Smooth muscle cell of the brain vasculature (primary cell): ENCODE measurements around the gene AMER3.

Source experiments
- DNase-seq: peaks from one replicate; pipeline ENCODE4 v3.0.0-alpha.2; 2012; ENCODE audit warnings: low read depth, low spot score

Gene AMER3

GRCh38 chr2:130756053-130756873, 923 bp downstream of the AMER3 start:
- no peak for DNase-seq

- no peak for DNase-seq
Measured at GRCh38 chr2:130756874-130757668, 1.7 kb downstream of the AMER3 start.

GRCh38 chr2:130759906-130760753, 4.8 kb downstream of the AMER3 start:
- DNase-seq = no peak

- DNase-seq = no peak
Measured at GRCh38 chr2:130760754-130761751, 5.7 kb downstream of the AMER3 start.

- DNase-seq = no peak
Measured at GRCh38 chr2:130762031-130762909, 6.9 kb downstream of the AMER3 start.

- no peak for DNase-seq
Measured at GRCh38 chr2:130762910-130763385, 7.6 kb downstream of the AMER3 start.

GRCh38 chr2:130763405-130763804, 8.1 kb downstream of the AMER3 start:
- DNase-seq = no peak

- no peak for DNase-seq
Measured at GRCh38 chr2:130764035-130764820, 8.9 kb downstream of the AMER3 start.

- no peak for DNase-seq
Measured at GRCh38 chr2:130764821-130765115, 9.4 kb downstream of the AMER3 start.

GRCh38 chr2:130765464-130765863, 10.1 kb downstream of the AMER3 start:
- DNase-seq = no peak

- DNase-seq = no peak
Measured at GRCh38 chr2:130766037-130766436, 10.7 kb downstream of the AMER3 start.

GRCh38 chr2:130766711-130767407, 11.5 kb downstream of the AMER3 start:
- DNase-seq = no peak

GRCh38 chr2:130767408-130767775, 12.1 kb downstream of the AMER3 start:
- no peak for DNase-seq

- no peak for DNase-seq
Measured at GRCh38 chr2:130768191-130768855, 13.0 kb downstream of the AMER3 start.

- DNase-seq = no peak
Measured at GRCh38 chr2:130769343-130769907, 14.1 kb downstream of the AMER3 start.

- DNase-seq = no peak
Measured at GRCh38 chr2:130776550-130776949, 21.2 kb downstream of the AMER3 start.

- no peak for DNase-seq
Measured at GRCh38 chr2:130778781-130779180, 23.4 kb downstream of the AMER3 start.
